Tibial nerve (tissue), 4 donors: ENCODE measurements around the gene EGFLAM. TPM values are rescaled to one million over a fixed set of nuclear protein-coding genes. Genes with fewer than 3 reads are reported as not detected.

ENCODE experiments used
- DNase-seq, 2 donors: peaks; one replicate each; pipeline ENCODE4 v3.0.0-alpha.2; 2019; ENCODE audit warnings: low spot score in 2 of 2
- H3K27ac ChIP-seq, 4 donors: fragments of 200-600 bp; sonication (generic) in 3 of 4; one replicate each; pipeline ENCODE4 v1.5.1; 2017 to 2019; ENCODE audit warnings: mild to moderate bottlenecking in 1 of 4
- H3K27me3 ChIP-seq, 2 donors: fragments of 200-600 bp; sonication (generic) in 1 of 2; one replicate each; pipeline versions ENCODE4 v1.5.1 to v1.6.0; 2017 to 2019
- H3K36me3 ChIP-seq, 3 donors: fragments of 200-600 bp; sonication (generic); one replicate each; pipeline ENCODE4 v1.5.1; 2018 to 2019
- H3K4me1 ChIP-seq, 4 donors: fragments of 200-600 bp; sonication (generic) in 3 of 4; one replicate each; pipeline ENCODE4 v1.5.1; 2017 to 2019
- H3K4me3 ChIP-seq, 4 donors: fragments of 200-600 bp; sonication (generic) in 3 of 4; one replicate each; pipeline ENCODE4 v1.5.1; 2017 to 2019; ENCODE audit warnings: mild to moderate bottlenecking in 1 of 4, moderate library complexity in 1 of 4
- H3K9me3 ChIP-seq, 4 donors: fragments of 200-600 bp; sonication (generic) in 3 of 4; one replicate each; pipeline ENCODE4 v1.5.1; 2017 to 2019
- EP300 ChIP-seq, 2 donors: sonication (generic); formaldehyde crosslinking; IDR thresholded peaks; one replicate each; pipeline ENCODE4 v1.6.1; 2017; ENCODE audit warnings: antibody characterized with exemption in 2 of 2, mild to moderate bottlenecking in 1 of 2
- POLR2A ChIP-seq, 2 donors: fragments of 450-650 bp; IDR thresholded peaks; one replicate each; pipeline ENCODE4 v1.6.1; 2017; ENCODE audit warnings: antibody characterized with exemption in 2 of 2, mild to moderate bottlenecking in 2 of 2, moderate library complexity in 2 of 2
- WGBS, 2 donors: methylation state at CpG; one replicate each; pipeline ENCODE4 v1.1.5; 2018; 5-methylcytosine and 5-hydroxymethylcytosine counted together
- total RNA-seq, 4 donors: library from RNA; depleted of rRNA; stranded (reverse); fragments of >200 nt; gene quantifications; one replicate each; pipeline ENCODE4 v1.1.0, GENCODE V29; 2016
- TF ChIP-seq, protein P1 (sequence below), 5 experiments: fragments of 200-600 bp in 3 of 5; fragments of 450-650 bp in 2 of 5; sonication (generic) in 3 of 5; IDR thresholded peaks; one replicate each; pipeline ENCODE4 v1.5.1; 2016 to 2019; ENCODE audit warnings: antibody characterized with exemption in 5 of 5, mild to moderate bottlenecking in 3 of 5, moderate library complexity in 2 of 5

Gene EGFLAM
- total RNA-seq, 4 donors from 2014 or later = 18.4 to 64.5 (median 51.1) TPM

GRCh38 chr5:38364825-38365224, 106.5 kb downstream of the EGFLAM start:
- TF ChIP-seq EP300 (IDR thresholded peaks at IDR 0.05) (no peak), POLR2A (IDR thresholded peaks at IDR 0.05) (no peak)
- TF ChIP-seq, protein P1, sequence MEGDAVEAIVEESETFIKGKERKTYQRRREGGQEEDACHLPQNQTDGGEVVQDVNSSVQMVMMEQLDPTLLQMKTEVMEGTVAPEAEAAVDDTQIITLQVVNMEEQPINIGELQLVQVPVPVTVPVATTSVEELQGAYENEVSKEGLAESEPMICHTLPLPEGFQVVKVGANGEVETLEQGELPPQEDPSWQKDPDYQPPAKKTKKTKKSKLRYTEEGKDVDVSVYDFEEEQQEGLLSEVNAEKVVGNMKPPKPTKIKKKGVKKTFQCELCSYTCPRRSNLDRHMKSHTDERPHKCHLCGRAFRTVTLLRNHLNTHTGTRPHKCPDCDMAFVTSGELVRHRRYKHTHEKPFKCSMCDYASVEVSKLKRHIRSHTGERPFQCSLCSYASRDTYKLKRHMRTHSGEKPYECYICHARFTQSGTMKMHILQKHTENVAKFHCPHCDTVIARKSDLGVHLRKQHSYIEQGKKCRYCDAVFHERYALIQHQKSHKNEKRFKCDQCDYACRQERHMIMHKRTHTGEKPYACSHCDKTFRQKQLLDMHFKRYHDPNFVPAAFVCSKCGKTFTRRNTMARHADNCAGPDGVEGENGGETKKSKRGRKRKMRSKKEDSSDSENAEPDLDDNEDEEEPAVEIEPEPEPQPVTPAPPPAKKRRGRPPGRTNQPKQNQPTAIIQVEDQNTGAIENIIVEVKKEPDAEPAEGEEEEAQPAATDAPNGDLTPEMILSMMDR (IDR thresholded peaks at IDR 0.05) = no peak
- Histone ChIP-seq H3K36me3 (no peaks in the 10 kb centered on the region), H3K4me3 (no peak overlapping the region), H3K27ac (no peak overlapping the region), H3K9me3 (no peaks in the 10 kb centered on the region), H3K27me3 (no peaks in the 10 kb centered on the region), H3K4me1 (no peaks in the 10 kb centered on the region)
- DNase-seq = no peak
- 69 to 74% methylated on average over 2 of the region's 2 CpGs for WGBS, 2 donors

GRCh38 chr5:38367410-38367809, 109.1 kb downstream of the EGFLAM start:
- no peak overlapping the region for H3K4me3 ChIP-seq
- DNase-seq = no peak
- H3K27ac ChIP-seq = no peak overlapping the region
- H3K27me3 ChIP-seq = no peaks in the 10 kb centered on the region
- no peaks in the 10 kb centered on the region for H3K4me1 ChIP-seq
- WGBS, 2 donors = 83% methylated on average over 3 of the region's 3 CpGs
- no peaks in the 10 kb centered on the region for H3K9me3 ChIP-seq
- TF ChIP-seq, protein P1 (IDR thresholded peaks at IDR 0.05) = no peak
- TF ChIP-seq POLR2A (IDR thresholded peaks at IDR 0.05) (no peak), EP300 (IDR thresholded peaks at IDR 0.05) (no peak)
- no peaks in the 10 kb centered on the region for H3K36me3 ChIP-seq

DNA sequence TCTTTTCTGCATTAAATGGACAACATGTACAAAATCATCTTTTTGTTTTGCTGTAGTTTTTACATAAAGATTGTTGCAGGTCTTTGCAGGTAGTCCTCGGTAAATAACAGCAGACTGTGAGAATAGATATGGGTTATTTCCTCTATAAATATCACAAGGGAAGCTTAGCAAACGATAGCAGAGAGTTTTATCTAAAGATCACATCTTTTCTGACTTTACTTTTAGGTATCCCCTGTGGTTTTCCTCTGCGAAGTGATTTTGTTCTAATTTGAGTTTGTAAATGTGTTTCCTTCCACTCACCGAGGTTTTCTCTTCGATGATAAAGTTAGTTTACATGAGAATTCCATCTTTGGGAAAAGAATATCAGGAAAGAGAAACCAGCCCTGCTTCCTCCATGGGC, 109.6 kb downstream of the EGFLAM start:
- DNase-seq = no peak
- no peak overlapping the region for H3K27ac ChIP-seq
- WGBS, 2 donors = 49 to 53% methylated on average over 5 of the region's 5 CpGs
- no peaks in the 10 kb centered on the region for H3K9me3 ChIP-seq
- H3K4me1 ChIP-seq = no peaks in the 10 kb centered on the region
- TF ChIP-seq, protein P1 (IDR thresholded peaks at IDR 0.05) = no peak
- TF ChIP-seq EP300 (IDR thresholded peaks at IDR 0.05) = no peak
- TF ChIP-seq POLR2A (IDR thresholded peaks at IDR 0.05) = no peak
- no peaks in the 10 kb centered on the region for H3K36me3 ChIP-seq
- no peak overlapping the region for H3K4me3 ChIP-seq
- H3K27me3 ChIP-seq = no peaks in the 10 kb centered on the region

- no peaks in the 10 kb centered on the region for H3K36me3 ChIP-seq
- WGBS, 2 donors = 55 to 63% methylated on average over 5 of the region's 5 CpGs
- no peak for DNase-seq
- H3K4me1 ChIP-seq = no peaks in the 10 kb centered on the region
- no peaks in the 10 kb centered on the region for H3K27me3 ChIP-seq
- TF ChIP-seq, protein P1 (IDR thresholded peaks at IDR 0.05) = no peak
- TF ChIP-seq EP300 (IDR thresholded peaks at IDR 0.05) (no peak), POLR2A (IDR thresholded peaks at IDR 0.05) (no peak)
- H3K27ac ChIP-seq = no peak overlapping the region
- no peak overlapping the region for H3K4me3 ChIP-seq
- no peaks in the 10 kb centered on the region for H3K9me3 ChIP-seq
Observed at GRCh38 chr5:38369692-38370091, 111.3 kb downstream of the EGFLAM start.

DNA sequence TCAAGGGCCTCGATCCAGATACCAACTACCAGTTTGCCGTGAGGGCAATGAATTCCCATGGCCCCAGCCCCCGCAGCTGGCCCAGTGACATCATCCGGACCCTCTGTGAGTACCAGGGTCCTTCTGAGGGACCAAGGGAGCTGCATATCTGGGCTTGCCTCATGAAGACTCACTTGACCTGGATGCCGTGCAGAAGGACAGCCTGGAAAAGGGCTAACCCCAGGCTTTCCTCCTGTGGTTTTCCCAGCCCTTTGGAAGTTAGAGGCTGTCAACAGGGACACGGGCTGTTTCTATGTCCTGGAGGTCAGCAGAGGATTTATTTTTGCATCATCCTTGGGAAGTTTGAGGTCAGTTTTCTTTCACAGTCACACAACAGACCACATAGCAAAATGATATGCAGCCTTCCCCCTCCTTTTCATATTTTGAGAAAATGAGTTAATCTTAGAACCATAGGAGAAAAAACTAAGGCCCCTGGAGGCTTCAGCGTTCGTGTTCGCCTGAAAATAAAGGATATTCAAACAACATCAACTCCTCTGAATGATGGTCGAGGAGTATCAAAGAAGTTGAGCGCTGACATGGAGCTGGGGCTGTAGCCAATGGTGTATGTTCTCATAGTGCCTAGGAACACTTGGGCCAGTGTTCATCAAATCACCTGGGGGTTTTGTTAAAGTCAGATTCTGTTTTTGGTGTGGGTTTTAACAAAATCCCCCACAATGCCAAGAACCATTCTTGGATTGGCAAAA, 112.2 kb downstream of the EGFLAM start:
- Histone ChIP-seq H3K9me3 (no peaks in the 10 kb centered on the region), H3K27ac (no peak overlapping the region), H3K4me1 (no peaks in the 10 kb centered on the region), H3K4me3 (no peak overlapping the region), H3K27me3 (no peaks in the 10 kb centered on the region), H3K36me3 (no peaks in the 10 kb centered on the region)
- 66 to 73% methylated on average over 11 of the region's 11 CpGs for WGBS, 2 donors
- no peak for DNase-seq
- no peak for TF ChIP-seq EP300 (IDR thresholded peaks at IDR 0.05)
- no peak for TF ChIP-seq POLR2A (IDR thresholded peaks at IDR 0.05)
- TF ChIP-seq, protein P1 (IDR thresholded peaks at IDR 0.05) = no peak
